H9 (cell line): ENCODE measurements around the gene SEMA3F. TPM values are rescaled to one million over a fixed set of nuclear protein-coding genes. Genes with fewer than 3 reads are reported as not detected.

Experiments
- DNase-seq: peaks from one replicate; pipeline ENCODE4 v3.0.0-alpha.2; 2017
- H2AFZ ChIP-seq: one replicate; pipeline ENCODE4 v1.6.1; 2013; ENCODE audit warnings: mild to moderate bottlenecking, low read length, control low read depth, moderate library complexity
- H2AK5ac ChIP-seq: 2 replicates; pipeline ENCODE4 v1.6.1; 2013; ENCODE audit warnings: low read length, control low read depth, mixed read lengths; ENCODE audit not compliant: insufficient read length
- H2BK120ac ChIP-seq: one replicate; pipeline ENCODE4 v1.6.1; 2013; ENCODE audit warnings: low read depth, mild to moderate bottlenecking, low read length, control low read depth, inconsistent platforms; ENCODE audit not compliant: poor library complexity, severe bottlenecking
- H2BK12ac ChIP-seq: 2 replicates; pipeline ENCODE4 v1.6.1; 2013; ENCODE audit warnings: low read length, control low read depth, mixed read lengths, low read depth; ENCODE audit not compliant: insufficient read length
- H2BK15ac ChIP-seq: 2 replicates; pipeline ENCODE4 v1.6.1; 2013; ENCODE audit warnings: low read depth, low read length, control low read depth
- H2BK20ac ChIP-seq: one replicate; pipeline ENCODE4 v1.6.1; 2013; ENCODE audit warnings: low read depth, mild to moderate bottlenecking, low read length, control low read depth, inconsistent platforms; ENCODE audit not compliant: poor library complexity, severe bottlenecking
- H2BK5ac ChIP-seq: 2 replicates; pipeline ENCODE4 v1.6.1; 2013; ENCODE audit warnings: low read length, control low read depth, mixed read lengths; ENCODE audit not compliant: insufficient read length
- H3K14ac ChIP-seq: 2 replicates; pipeline ENCODE4 v1.6.1; 2013; ENCODE audit warnings: low read length, control low read depth; ENCODE audit not compliant: insufficient read depth
- H3K18ac ChIP-seq: 2 replicates; pipeline ENCODE4 v1.6.1; 2013; ENCODE audit warnings: low read depth, mild to moderate bottlenecking, mixed read lengths, low read length, control low read depth; ENCODE audit not compliant: insufficient read length
- H3K23ac ChIP-seq: 2 replicates; pipeline ENCODE4 v1.6.1; 2013; ENCODE audit warnings: low read length, control low read depth, mixed read lengths, low read depth; ENCODE audit not compliant: insufficient read length
- H3K23me2 ChIP-seq: 2 replicates; pipeline ENCODE4 v1.6.1; 2013; ENCODE audit warnings: low read depth, mild to moderate bottlenecking, mixed read lengths, low read length, control low read depth; ENCODE audit not compliant: insufficient read length, poor library complexity, severe bottlenecking
- H3K27ac ChIP-seq: 2 replicates; pipeline ENCODE4 v1.5.1; 2013; ENCODE audit warnings: low read length, control low read depth, mixed read lengths, low read depth; ENCODE audit not compliant: insufficient read length
- H3K27me3 ChIP-seq: 2 replicates; pipeline ENCODE4 v1.6.1; 2013; ENCODE audit warnings: low read length, control low read depth, inconsistent platforms; ENCODE audit not compliant: insufficient read depth
- H3K4ac ChIP-seq: 2 replicates; pipeline ENCODE4 v1.6.1; 2013; ENCODE audit warnings: low read depth, mild to moderate bottlenecking, control low read depth, inconsistent platforms, low read length, moderate library complexity
- H3K4me1 ChIP-seq: 2 replicates; pipeline ENCODE4 v1.6.1; 2013; ENCODE audit warnings: low read length, control low read depth, inconsistent platforms; ENCODE audit not compliant: insufficient read depth
- H3K4me2 ChIP-seq: 2 replicates; pipeline ENCODE4 v1.6.1; 2013; ENCODE audit warnings: low read length, control low read depth, mixed read lengths; ENCODE audit not compliant: insufficient read length, insufficient read depth
- H3K56ac ChIP-seq: 2 replicates; pipeline ENCODE4 v1.6.1; 2013; ENCODE audit warnings: low read depth, mild to moderate bottlenecking, mixed read lengths, low read length, control low read depth; ENCODE audit not compliant: insufficient read length
- H3K79me1 ChIP-seq: 2 replicates; pipeline ENCODE4 v1.6.1; 2013; ENCODE audit warnings: low read depth, mild to moderate bottlenecking, moderate library complexity, low read length, control low read depth, inconsistent platforms; ENCODE audit not compliant: insufficient read depth, poor library complexity, severe bottlenecking
- H3K79me2 ChIP-seq: 2 replicates; pipeline ENCODE4 v1.6.1; 2013; ENCODE audit warnings: low read length, control low read depth, inconsistent platforms; ENCODE audit not compliant: insufficient read depth
- H3K9ac ChIP-seq: 2 replicates; pipeline ENCODE4 v1.6.1; 2013; ENCODE audit warnings: low read length, control low read depth, mixed read lengths; ENCODE audit not compliant: insufficient read length; ENCODE audit errors: extremely low read depth
- H3K9me3 ChIP-seq: one replicate; pipeline ENCODE4 v1.6.1; 2013; ENCODE audit warnings: low read depth, low read length, inconsistent platforms; ENCODE audit not compliant: control insufficient read depth
- H3T11ph ChIP-seq: one replicate; pipeline ENCODE4 v1.6.1; 2013; ENCODE audit warnings: mild to moderate bottlenecking, low read length, control low read depth, inconsistent platforms
- H4K20me1 ChIP-seq: one replicate; pipeline ENCODE4 v1.6.1; 2013; ENCODE audit not compliant: control insufficient read depth, insufficient read length, insufficient read depth
- H4K5ac ChIP-seq: 2 replicates; pipeline ENCODE4 v1.6.1; 2013; ENCODE audit warnings: low read depth, mild to moderate bottlenecking, mixed read lengths, low read length, control low read depth; ENCODE audit not compliant: insufficient read length
- H4K8ac ChIP-seq: replicated peaks from 2 replicates; pipeline ENCODE4 v1.6.1; 2013; ENCODE audit warnings: low read length, control low read depth, mixed read lengths, low read depth; ENCODE audit not compliant: insufficient read length
- H4K91ac ChIP-seq: 2 replicates; pipeline ENCODE4 v1.6.1; 2013; ENCODE audit warnings: low read depth, mild to moderate bottlenecking, moderate library complexity, mixed read lengths, low read length, control low read depth; ENCODE audit not compliant: insufficient read length
- H3K27ac Mint-ChIP-seq, 3 experiments: 2 replicates in 2 of 3; 3 replicates in 1 of 3; pipeline ENCODE4 v1.8.0; 2020 to 2021; ENCODE audit warnings: mixed read lengths in 3 of 3, mild to moderate bottlenecking in 1 of 3, moderate library complexity in 1 of 3
- H3K27me3 Mint-ChIP-seq: 2 replicates; pipeline ENCODE4 v1.8.0; 2021; ENCODE audit warnings: low read depth, mild to moderate bottlenecking, moderate library complexity, mixed read lengths
- H3K36me3 Mint-ChIP-seq, 3 experiments: 2 replicates in 2 of 3; 3 replicates in 1 of 3; pipeline ENCODE4 v1.8.0; 2020 to 2021; ENCODE audit warnings: low read depth in 3 of 3, mixed read lengths in 3 of 3; ENCODE audit not compliant: insufficient read depth in 1 of 3
- H3K4me1 Mint-ChIP-seq, 2 experiments: 2 replicates each; pipeline ENCODE4 v1.8.0; 2020; ENCODE audit warnings: mixed read lengths in 2 of 2
- H3K4me3 Mint-ChIP-seq, 2 experiments: 2 replicates in 1 of 2; 3 replicates in 1 of 2; pipeline ENCODE4 v1.8.0; 2020 to 2021; ENCODE audit warnings: mild to moderate bottlenecking in 2 of 2, mixed read lengths in 2 of 2, moderate library complexity in 1 of 2
- H3K9me3 Mint-ChIP-seq, 2 experiments: 2 replicates in 1 of 2; 3 replicates in 1 of 2; pipeline ENCODE4 v1.8.0; 2020; ENCODE audit warnings: mild to moderate bottlenecking in 2 of 2, mixed read lengths in 2 of 2, moderate library complexity in 1 of 2
- WGBS: extraction: QIAGEN DNeasy Blood & Tissue Kit; methylation state at CpG from one replicate; pipeline ENCODE4 v1.1.7; 2013; ENCODE audit warnings: missing lambda C conversion rate, low lambda C conversion rate, mixed read lengths; ENCODE audit not compliant: insufficient read length; ENCODE audit errors: extremely low coverage; 5-methylcytosine and 5-hydroxymethylcytosine counted together
- total RNA-seq: library from RNA; stranded (reverse); gene quantifications from 2 replicates; pipeline ENCODE4 v1.2.1, GENCODE V29; 2021
- TF ChIP-seq, protein P1 (sequence below): fragments of 200-600 bp; sonication (generic); conservative IDR thresholded peaks from 3 replicates; pipeline ENCODE4 v1.8.0; 2021; ENCODE audit warnings: antibody characterized with exemption, mild to moderate bottlenecking

The SEMA3F gene
- total RNA-seq, 1 experiment from 2014 or later, result 14.3 TPM

DNA sequence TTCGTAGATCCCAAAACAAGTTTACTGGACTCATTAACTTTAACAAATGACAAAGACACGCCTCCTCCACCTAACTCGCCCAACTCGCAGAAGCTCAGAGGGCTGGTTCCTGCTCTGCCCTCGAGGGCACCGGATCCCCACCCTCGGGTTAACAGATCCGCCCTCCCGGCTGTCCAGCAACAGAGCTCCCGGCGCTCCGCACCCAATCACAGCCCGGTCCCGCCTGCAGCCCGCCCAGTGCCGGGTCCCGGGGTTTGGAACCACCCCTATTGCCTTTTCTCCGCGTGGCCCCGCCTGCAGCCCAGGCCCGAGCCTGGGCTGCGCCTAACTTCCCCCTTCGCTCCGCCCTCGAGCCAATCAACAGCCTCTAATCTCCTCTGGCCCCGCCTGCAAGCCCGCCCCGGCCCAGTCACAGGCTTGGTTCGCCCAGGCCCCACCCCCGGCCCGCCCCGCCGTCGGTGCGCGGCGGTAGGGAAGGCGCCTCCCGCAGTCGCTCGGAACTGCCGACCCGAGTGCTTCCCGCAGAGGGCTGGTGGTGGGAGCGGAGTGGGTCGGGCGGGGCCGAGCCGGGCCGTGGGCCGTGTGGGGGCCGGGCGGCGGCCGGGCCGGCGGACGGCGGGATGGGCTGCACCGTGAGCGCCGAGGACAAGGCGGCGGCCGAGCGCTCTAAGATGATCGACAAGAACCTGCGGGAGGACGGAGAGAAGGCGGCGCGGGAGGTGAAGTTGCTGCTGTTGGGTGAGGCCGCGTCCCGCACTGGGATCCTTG, 80.8 kb downstream of the SEMA3F start, which contains the start of gene GNAI2:
Gene GNAI2, plus strand, starts transcription at position 489 of the 768 bp plus-strand sequence. Its CDS starts 132 bp downstream, at position 621.
- Histone ChIP-seq H3K9ac (peak within 1 kb of the TSS; percentile 59), H3K4me1 (peaks cover 6% of the 10 kb centered on the region; the same call in 1 of the 2 replicates), H4K8ac (no peak within 1 kb of the TSS), H2BK15ac (no peak within 1 kb of the TSS), H3K27ac (no peak within 1 kb of the TSS), H3K9me3 (no peaks in the 10 kb centered on the region), H2BK5ac (no peak within 1 kb of the TSS), H3K79me2 (peaks cover 17% of the 10 kb centered on the region; the same call in 1 of the 2 replicates), H2BK12ac (no peak within 1 kb of the TSS), H3K4me2 (peak within 1 kb of the TSS; percentile 91), H2BK20ac (no peak within 1 kb of the TSS), H3T11ph (no peak within 1 kb of the TSS), H4K5ac (no peak within 1 kb of the TSS), H3K4ac (no peak within 1 kb of the TSS), H3K56ac (no peak within 1 kb of the TSS), H3K23me2 (peaks cover 14% of the 10 kb centered on the region), H3K23ac (no peak within 1 kb of the TSS), H2AFZ (no peak within 1 kb of the TSS), H3K18ac (no peak within 1 kb of the TSS), H4K20me1 (no peaks in the 10 kb centered on the region), H4K91ac (no peak within 1 kb of the TSS), H3K14ac (peak within 1 kb of the TSS; percentile 48), H3K79me1 (peaks cover 6% of the 10 kb centered on the region), H2AK5ac (no peak within 1 kb of the TSS), H2BK120ac (no peak within 1 kb of the TSS), H3K27me3 (no peaks in the 10 kb centered on the region)
- WGBS, result no CpG with 5 or more reads among the region's 75 CpGs
- Mint-ChIP-seq H3K27me3 (peaks cover 8% of the 10 kb centered on the region), H3K27ac (peak within 1 kb of the TSS; percentile 91 to 99 (median 94)), H3K4me1 (peaks cover 53 to 65% of the 10 kb centered on the region in 2 experiments), H3K4me3 (peak within 1 kb of the TSS; percentile 96 to 99), H3K9me3 (no peaks in the 10 kb centered on the region; a peak in 1 of 5 replicates), H3K36me3 (peaks cover 2 to 7% (median 4%) of the 10 kb centered on the region in 3 experiments; a peak in 3 of 7 replicates)
- peak; percentile 99 for DNase-seq
- TF ChIP-seq, protein P1, sequence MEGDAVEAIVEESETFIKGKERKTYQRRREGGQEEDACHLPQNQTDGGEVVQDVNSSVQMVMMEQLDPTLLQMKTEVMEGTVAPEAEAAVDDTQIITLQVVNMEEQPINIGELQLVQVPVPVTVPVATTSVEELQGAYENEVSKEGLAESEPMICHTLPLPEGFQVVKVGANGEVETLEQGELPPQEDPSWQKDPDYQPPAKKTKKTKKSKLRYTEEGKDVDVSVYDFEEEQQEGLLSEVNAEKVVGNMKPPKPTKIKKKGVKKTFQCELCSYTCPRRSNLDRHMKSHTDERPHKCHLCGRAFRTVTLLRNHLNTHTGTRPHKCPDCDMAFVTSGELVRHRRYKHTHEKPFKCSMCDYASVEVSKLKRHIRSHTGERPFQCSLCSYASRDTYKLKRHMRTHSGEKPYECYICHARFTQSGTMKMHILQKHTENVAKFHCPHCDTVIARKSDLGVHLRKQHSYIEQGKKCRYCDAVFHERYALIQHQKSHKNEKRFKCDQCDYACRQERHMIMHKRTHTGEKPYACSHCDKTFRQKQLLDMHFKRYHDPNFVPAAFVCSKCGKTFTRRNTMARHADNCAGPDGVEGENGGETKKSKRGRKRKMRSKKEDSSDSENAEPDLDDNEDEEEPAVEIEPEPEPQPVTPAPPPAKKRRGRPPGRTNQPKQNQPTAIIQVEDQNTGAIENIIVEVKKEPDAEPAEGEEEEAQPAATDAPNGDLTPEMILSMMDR, result no peak
